Transverse colon (tissue), 4 donors: ENCODE results near the gene DTYMK.

Source experiments
- CTCF ChIP-seq, 5 experiments: fragments of 200-600 bp in 3 of 5; fragments of 450-650 bp in 2 of 5; sonication (generic) in 3 of 5; IDR thresholded peaks; 1 replicate in 2 of 5; 2 replicates in 3 of 5; pipeline ENCODE4 v1.5.1; 2016 to 2017; ENCODE audit warnings: antibody characterized with exemption in 5 of 5, inconsistent platforms in 3 of 5, mild to moderate bottlenecking in 2 of 5, moderate library complexity in 1 of 5
- EP300 ChIP-seq: sonication (generic); formaldehyde crosslinking; IDR thresholded peaks from one replicate; pipeline ENCODE4 v1.6.1; 2017; ENCODE audit warnings: antibody characterized with exemption, low read depth
- POLR2A ChIP-seq: fragments of 450-650 bp; IDR thresholded peaks from one replicate; pipeline ENCODE4 v1.6.1; 2016; ENCODE audit warnings: antibody characterized with exemption, mild to moderate bottlenecking, moderate library complexity
- POLR2AphosphoS5 ChIP-seq, 3 donors: sonication (generic); formaldehyde crosslinking; IDR thresholded peaks; one replicate each; pipeline ENCODE4 v1.6.1; 2016; ENCODE audit warnings: antibody characterized with exemption in 3 of 3

DNA sequence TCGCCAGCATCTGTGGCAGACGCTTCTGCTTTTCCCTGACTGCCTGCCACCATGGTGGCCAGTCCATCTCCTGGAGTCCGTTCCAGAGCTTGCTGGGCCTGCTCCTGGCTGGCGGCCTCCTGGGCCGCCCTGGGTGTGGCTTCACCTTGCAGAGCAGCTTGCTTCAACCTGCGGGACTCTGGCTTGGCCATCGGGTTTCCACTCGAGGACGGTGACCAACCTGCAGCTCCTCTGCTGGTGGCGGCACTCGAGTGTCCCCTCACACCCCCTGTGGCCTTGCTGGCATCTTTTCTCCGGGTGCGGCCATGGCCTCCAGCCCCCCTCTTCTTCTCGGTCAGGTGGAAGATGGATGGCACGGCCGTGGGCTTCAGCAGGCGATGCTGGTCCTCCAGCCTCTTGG is 53.1 kb downstream of the DTYMK start:
- TF ChIP-seq CTCF (IDR thresholded peaks at IDR 0.05) (no peak), POLR2A (no peak), EP300 (no peak), POLR2AphosphoS5 (IDR thresholded peaks at IDR 0.05) (no peak)
